SK-N-MC (cell line): Measurements from ENCODE around the gene DPP10.

ENCODE experiments used
- EZH2 ChIP-seq: fragments of 200-600 bp; sonication (generic); IDR thresholded peaks from one replicate; pipeline ENCODE4 v1.6.1; 2017; ENCODE audit warnings: antibody characterized with exemption
- FOXP2 ChIP-seq: optimal IDR thresholded peaks from 2 replicates; pipeline ENCODE3; 2011; ENCODE audit warnings: mild to moderate bottlenecking, moderate library complexity; ENCODE audit not compliant: insufficient read depth; ENCODE audit errors: extremely low read length, control extremely low read depth
- POLR2AphosphoS5 ChIP-seq: IDR thresholded peaks from 2 replicates; pipeline ENCODE4 v1.6.1; 2012; ENCODE audit warnings: mild to moderate bottlenecking, low read depth, low read length, borderline replicate concordance

DNA sequence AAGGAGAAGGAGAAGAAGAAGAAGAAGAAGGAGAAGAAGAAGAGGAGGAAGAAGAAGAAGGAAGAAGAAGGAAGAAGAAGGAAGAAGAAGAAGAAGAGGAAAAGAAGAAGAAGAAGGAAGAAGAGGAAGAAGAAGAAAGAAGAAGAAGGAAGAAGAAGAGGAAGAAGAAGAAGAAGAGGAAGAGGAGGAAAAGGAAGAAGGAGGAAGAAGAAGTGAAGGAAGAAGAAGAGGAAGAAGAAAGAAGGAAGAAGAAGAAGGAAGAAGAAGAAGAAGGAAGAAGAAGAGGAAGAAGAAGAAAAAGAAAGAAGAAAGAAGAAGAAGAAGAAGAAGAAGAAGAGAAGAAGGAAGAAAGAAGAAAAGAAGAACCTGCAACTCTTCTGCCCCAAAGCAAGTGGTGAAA lies 942.0 kb downstream of the DPP10 start:
- TF ChIP-seq POLR2AphosphoS5 = no peak
- TF ChIP-seq EZH2 = no peak
- TF ChIP-seq FOXP2 = no peak
